Subcutaneous adipose tissue (tissue), 4 donors: ENCODE results near the gene CUEDC1. TPM values are rescaled to one million over a fixed set of nuclear protein-coding genes. Genes with fewer than 3 reads are reported as not detected.

Experiments used
- small RNA-seq: library from RNA; depleted of rRNA; stranded (forward); fragments of <200 nt; gene quantifications from one replicate; pipeline ENCODE3, GENCODE V24; 2016
- total RNA-seq, 4 donors: library from RNA; depleted of rRNA; stranded (reverse); fragments of >200 nt; gene quantifications; one replicate each; pipeline ENCODE4 v1.1.0, GENCODE V29; 2016
- TF ChIP-seq, protein P1 (sequence below): fragments of 450-650 bp; IDR thresholded peaks from one replicate; pipeline ENCODE4 v1.5.1; 2016; ENCODE audit warnings: low read depth, mild to moderate bottlenecking, control low read depth, antibody characterized with exemption, moderate library complexity

The CUEDC1 gene
- total RNA-seq, 4 donors from 2014 or later = 18.0 to 22.5 (median 21.1) TPM

DNA sequence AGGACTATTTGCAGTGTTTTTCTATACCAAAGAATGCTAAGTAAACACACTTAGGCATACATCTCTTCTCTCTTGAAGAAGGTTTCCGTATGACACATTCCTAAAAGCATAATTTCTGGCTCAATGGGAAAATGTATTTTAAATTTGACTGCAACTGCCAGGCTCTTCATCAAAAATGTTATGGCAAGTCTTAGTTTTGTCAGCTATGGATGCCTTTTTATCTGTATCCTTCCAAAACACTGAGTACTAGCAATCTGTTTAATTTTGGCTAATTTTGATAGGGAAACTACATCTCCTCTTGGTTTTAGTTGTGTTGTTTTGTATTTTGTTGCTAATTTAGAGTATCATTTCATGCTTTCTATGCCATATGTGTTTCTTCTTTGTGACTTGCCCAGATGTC lies 140.8 kb downstream of the CUEDC1 start:
- TF ChIP-seq, protein P1, sequence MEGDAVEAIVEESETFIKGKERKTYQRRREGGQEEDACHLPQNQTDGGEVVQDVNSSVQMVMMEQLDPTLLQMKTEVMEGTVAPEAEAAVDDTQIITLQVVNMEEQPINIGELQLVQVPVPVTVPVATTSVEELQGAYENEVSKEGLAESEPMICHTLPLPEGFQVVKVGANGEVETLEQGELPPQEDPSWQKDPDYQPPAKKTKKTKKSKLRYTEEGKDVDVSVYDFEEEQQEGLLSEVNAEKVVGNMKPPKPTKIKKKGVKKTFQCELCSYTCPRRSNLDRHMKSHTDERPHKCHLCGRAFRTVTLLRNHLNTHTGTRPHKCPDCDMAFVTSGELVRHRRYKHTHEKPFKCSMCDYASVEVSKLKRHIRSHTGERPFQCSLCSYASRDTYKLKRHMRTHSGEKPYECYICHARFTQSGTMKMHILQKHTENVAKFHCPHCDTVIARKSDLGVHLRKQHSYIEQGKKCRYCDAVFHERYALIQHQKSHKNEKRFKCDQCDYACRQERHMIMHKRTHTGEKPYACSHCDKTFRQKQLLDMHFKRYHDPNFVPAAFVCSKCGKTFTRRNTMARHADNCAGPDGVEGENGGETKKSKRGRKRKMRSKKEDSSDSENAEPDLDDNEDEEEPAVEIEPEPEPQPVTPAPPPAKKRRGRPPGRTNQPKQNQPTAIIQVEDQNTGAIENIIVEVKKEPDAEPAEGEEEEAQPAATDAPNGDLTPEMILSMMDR = no peak

DNA sequence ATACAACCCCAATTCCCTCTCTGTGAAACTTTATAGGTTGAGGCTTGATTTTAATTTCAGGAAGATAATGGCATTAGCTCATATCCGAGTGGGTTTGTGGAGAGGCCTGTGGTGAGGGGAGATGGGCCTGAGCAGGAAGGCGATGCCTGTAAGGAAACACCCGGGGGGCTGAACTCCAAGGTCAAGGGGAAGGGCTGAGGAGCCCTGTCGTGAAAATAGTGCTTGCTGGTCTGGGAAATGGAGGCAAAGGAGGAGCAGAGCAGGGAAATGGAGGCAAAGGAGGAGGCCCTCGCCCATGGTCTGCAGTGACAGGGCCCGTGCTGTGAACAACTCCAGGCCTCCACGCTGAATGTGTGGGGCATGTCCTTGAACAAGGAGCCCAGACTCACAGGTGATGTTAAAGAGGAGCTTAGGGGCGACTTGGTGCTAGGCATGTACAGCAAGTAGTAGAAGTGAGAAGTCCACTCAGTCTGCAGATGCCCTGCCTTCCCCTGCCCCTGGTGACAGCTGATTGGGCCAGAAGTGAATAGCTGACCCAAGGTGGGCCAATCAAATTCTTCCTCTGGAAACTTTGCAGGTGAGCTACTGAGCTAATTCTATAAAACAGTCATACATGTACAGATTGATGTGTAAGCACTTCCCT lies 143.5 kb downstream of the CUEDC1 start:
- TF ChIP-seq, protein P1 = no peak

Small RNA genes lying within 50 kb of the gene (small RNA-seq; reads per million reads assigned to genes)
- gene AC015813.4 = not detected

Other genes starting within 250 kb of the CUEDC1 start
- gene CCDC182, start 210.1 kb downstream of the CUEDC1 start, total RNA-seq = not detected
- gene MRPS23, start 105.4 kb downstream of the CUEDC1 start, total RNA-seq = 10 to 100 TPM in 2 of 4 donors, 1 to 10 TPM in 2; 5.9 to 12.1 (median 9.3) TPM
- gene VEZF1, start 32.8 kb upstream of the CUEDC1 start, total RNA-seq = 10 to 100 TPM; 35.0 to 66.8 (median 44.0) TPM
- 100 to 1,000 TPM; 115 to 271 (median 142) TPM for gene SRSF1, start 51.8 kb upstream of the CUEDC1 start, total RNA-seq
- 10 to 100 TPM; 12.2 to 32.4 (median 17.3) TPM for gene DYNLL2, start 128.0 kb upstream of the CUEDC1 start, total RNA-seq
- gene OR4D1, start 193.0 kb upstream of the CUEDC1 start, total RNA-seq = not detected
- gene OR4D2, start 211.6 kb upstream of the CUEDC1 start, total RNA-seq = not detected
- not detected for gene EPX, start 237.3 kb upstream of the CUEDC1 start, total RNA-seq